Activated CD8-positive, alpha-beta memory T cell treated with anti-CD3 and anti-CD28 coated beads, Interleukin-2, amount 50 U/mL, for 24 hours (primary cell): Measurements from ENCODE around the gene ARHGAP33.

ENCODE experiments used
- DNase-seq: peaks from one replicate; pipeline ENCODE4 v3.0.0-alpha.2; 2020; ENCODE audit errors: extremely low read depth

The ARHGAP33 gene, protein sequence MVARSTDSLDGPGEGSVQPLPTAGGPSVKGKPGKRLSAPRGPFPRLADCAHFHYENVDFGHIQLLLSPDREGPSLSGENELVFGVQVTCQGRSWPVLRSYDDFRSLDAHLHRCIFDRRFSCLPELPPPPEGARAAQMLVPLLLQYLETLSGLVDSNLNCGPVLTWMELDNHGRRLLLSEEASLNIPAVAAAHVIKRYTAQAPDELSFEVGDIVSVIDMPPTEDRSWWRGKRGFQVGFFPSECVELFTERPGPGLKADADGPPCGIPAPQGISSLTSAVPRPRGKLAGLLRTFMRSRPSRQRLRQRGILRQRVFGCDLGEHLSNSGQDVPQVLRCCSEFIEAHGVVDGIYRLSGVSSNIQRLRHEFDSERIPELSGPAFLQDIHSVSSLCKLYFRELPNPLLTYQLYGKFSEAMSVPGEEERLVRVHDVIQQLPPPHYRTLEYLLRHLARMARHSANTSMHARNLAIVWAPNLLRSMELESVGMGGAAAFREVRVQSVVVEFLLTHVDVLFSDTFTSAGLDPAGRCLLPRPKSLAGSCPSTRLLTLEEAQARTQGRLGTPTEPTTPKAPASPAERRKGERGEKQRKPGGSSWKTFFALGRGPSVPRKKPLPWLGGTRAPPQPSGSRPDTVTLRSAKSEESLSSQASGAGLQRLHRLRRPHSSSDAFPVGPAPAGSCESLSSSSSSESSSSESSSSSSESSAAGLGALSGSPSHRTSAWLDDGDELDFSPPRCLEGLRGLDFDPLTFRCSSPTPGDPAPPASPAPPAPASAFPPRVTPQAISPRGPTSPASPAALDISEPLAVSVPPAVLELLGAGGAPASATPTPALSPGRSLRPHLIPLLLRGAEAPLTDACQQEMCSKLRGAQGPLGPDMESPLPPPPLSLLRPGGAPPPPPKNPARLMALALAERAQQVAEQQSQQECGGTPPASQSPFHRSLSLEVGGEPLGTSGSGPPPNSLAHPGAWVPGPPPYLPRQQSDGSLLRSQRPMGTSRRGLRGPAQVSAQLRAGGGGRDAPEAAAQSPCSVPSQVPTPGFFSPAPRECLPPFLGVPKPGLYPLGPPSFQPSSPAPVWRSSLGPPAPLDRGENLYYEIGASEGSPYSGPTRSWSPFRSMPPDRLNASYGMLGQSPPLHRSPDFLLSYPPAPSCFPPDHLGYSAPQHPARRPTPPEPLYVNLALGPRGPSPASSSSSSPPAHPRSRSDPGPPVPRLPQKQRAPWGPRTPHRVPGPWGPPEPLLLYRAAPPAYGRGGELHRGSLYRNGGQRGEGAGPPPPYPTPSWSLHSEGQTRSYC

DNA sequence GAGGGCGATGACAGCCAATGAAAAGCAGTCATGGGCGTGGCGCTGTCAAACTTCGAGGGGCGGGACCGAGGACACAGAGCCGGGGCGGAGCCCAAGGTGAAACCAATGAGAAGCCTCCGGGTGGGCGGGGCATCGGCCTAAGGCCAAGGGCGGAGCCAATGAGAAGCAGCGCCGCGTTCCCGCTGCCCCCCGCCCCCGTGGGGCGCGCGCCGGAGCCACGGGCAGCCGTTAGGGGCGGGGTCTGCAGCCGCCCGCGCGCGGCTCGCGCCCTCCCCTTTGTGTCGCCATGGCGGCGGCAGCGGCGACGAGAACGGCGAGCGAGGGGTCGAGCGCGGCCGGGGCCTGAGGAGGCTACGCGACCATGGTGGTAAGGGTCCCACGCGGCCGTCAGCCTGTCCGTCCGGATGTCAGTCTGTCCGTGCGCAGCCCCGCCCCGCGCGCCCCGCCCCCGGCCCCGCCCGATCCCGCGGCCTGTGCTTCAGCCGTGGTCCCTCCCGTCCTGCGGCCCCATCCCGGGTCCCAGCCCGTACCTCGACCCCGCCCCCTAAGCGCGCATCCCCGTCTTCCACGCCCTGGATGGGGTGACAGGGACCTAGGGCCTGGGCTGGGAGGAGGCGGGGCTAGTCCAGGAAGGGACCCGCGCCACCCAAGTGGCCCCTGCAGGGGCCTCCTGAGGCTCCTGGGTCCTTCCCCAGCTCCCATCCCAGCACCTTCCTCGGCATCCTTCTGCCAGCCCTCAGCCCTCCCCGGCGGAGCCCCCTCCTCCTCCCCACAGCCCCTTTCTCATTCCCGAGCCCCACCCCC is at the start of gene ARHGAP33:
ARHGAP33 (plus strand) TSS at position 267 of the 804 bp plus-strand sequence; CDS start at position 362, 95 bp downstream.
- DNase-seq, result peak; percentile 97

DNA sequence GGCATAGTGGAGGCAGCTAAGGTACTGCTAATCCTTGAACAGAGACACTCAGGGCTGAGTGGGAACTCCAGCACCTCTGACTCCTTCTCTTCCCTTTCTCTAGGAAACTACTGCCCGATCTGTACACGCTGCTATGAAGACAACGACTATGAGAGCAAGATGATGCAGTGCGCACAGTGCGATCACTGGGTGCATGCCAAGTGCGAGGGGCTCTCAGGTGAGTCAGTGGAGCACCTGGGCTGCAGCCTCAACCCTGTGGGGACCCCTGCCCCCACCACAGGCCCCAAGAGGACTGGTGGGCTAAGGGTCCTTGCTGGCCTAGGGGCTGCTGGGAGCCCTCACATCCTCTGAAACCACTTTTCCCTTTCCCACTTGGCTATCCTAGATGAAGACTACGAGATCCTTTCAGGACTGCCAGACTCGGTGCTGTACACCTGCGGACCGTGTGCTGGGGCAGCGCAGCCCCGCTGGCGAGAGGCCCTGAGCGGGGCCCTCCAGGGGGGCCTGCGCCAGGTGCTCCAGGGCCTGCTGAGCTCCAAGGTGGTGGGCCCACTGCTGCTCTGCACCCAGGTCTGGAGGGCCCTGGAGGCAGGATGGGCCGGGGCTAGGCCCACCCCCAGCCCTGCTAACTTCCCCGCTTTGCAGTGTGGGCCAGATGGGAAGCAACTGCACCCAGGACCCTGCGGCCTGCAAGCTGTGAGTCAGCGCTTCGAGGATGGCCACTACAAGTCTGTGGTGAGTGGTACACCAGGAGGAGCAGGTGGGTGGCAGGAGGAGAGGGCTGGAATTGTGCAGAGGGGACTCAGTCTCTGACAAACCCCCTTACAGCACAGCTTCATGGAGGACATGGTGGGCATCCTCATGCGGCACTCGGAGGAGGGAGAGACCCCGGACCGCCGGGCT is 48.1 kb upstream of the ARHGAP33 start:
- no peak for DNase-seq

DNA sequence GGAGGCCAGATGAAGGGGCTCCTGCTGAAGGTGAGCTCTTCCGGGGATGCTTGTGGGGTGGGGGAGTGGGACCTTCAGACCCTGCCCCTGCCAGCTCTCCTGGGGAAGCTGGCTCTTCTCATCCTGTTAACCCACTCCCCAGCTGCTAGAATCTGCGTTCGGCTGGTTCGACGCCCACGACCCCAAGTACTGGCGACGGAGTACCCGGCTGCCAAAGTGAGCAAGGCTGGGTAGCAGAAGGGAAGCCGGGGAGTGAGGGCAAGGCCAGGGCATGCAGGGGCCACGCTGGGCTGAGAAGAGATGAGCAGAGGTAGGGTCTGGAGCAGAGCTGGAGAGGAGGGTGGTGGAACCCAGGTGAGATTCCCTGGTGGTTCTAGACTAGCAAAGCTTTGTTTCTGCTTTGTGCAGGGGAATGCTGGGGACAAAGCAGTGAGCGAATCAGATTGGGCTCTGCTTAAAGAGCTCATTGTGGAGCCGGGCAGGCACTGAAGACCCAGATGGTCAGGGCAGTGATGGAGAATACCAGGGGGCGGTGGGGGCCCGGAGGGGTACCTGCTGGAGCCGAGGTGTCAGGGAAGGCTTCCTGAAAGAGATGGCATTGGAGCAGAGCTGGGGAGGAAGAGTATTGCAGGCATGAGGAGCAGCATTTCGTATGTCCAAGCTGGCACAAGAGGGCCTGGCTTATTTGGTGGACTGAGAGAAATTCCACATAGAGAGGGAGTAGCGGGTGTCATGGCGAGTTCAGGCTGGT is 47.2 kb upstream of the ARHGAP33 start:
- no peak for DNase-seq

DNA sequence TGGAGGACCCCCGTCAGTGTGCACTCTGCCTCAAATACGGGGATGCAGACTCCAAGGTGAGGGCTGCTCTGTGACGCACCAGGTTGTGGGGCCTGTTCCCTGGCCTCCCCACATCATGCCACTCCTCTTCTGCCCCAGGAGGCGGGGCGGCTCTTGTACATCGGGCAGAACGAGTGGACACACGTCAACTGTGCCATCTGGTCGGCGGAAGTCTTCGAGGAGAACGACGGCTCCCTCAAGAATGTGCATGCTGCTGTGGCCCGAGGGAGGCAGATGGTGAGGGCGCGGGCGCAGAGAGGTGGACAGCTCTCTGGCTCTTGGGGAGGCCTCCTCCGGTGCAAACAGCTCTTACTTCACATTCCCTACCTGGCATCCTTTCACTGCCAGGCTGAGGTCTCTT is 46.3 kb upstream of the ARHGAP33 start:
- DNase-seq, result no peak

DNA sequence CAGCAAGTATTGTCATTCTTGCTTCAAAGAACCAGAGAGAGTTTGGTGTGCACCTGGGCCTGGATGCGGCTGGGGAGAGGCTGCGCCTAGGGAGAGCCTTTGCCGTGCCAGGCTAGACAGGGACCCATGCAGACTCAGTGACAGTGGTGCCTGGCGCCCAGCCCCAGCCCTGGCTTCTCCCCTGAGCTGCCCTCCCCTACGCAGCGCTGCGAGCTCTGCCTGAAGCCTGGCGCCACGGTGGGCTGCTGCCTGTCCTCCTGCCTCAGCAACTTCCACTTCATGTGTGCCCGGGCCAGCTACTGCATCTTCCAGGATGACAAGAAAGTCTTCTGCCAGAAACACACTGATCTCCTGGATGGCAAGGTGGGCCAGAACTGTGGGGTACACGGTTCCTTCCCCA is 45.6 kb upstream of the ARHGAP33 start:
- DNase-seq, result no peak

DNA sequence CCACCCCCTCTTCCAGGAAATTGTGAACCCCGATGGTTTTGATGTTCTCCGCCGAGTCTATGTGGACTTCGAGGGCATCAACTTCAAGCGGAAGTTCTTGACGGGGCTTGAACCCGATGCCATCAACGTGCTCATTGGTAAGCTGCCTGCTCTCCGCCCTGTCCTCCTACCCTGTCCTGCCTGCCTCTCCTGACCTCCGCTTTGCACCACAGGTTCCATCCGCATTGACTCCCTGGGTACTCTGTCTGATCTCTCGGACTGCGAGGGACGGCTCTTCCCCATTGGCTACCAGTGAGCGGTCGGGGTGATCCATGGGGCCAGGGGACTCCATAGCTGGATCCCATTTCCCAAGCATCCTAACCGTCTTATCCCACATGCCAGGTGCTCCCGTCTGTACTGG is 45.0 kb upstream of the ARHGAP33 start:
- DNase-seq, result no peak

DNA sequence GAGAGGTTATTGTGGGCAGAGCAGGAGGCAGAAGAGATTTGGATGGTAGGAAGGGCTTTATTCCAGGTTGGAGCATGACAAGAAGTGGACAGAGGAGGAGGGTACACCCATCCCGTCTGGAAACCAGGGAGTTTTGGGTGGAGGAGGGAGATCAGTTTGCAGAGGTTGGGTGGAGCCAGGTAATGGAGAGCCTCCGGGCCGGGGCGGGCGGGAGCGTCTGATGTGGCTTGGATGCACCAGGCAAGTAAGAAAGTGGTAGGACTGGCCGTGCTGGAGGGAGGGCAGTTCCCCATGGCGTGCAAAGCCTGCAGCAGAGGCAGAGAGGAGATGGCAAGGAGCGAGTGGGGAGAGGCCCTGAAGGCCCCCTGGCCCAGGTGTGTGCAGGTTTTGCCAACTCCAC is 44.0 kb upstream of the ARHGAP33 start:
- no peak for DNase-seq

DNA sequence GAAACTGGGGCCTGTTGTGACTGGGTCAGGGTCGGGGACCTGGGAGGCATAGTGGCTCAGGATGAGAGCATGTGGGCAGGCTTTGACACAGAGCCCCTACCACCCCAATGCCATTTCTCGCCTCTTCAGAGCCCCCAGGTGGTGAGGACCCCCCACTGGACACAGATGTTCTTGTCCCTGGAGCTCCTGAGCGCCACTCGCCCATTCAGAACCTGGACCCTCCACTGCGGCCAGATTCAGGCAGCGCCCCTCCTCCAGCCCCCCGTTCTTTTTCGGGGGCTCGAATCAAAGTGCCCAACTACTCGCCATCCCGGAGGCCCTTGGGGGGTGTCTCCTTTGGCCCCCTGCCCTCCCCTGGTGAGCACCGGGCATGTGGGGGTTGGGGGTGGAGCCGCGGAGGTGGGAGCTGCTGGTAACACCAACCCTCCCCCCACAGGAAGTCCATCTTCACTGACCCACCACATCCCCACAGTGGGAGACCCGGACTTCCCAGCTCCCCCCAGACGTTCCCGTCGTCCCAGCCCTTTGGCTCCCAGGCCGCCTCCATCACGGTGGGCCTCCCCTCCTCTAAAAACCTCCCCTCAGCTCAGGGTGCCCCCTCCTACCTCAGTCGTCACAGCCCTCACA is 43.5 kb upstream of the ARHGAP33 start:
- DNase-seq, result no peak

DNA sequence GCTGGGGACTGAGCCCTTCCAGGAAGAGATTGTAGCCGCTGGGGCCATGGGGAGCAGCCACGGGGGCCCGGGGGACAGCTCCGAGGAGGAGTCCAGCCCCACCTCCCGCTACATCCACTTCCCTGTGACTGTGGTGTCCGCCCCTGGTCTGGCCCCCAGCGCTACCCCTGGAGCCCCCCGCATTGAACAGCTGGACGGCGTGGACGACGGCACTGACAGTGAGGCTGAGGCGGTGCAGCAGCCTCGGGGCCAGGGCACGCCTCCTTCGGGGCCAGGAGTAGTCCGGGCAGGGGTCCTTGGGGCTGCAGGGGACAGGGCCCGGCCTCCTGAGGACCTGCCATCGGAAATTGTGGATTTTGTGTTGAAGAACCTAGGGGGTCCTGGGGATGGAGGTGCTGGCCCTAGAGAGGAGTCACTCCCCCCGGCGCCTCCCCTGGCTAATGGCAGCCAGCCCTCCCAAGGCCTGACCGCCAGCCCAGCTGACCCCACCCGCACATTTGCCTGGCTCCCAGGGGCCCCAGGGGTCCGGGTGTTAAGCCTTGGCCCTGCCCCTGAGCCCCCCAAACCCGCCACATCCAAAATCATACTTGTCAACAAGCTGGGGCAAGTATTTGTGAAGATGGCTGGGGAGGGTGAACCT is 42.7 kb upstream of the ARHGAP33 start:
- no peak for DNase-seq

DNA sequence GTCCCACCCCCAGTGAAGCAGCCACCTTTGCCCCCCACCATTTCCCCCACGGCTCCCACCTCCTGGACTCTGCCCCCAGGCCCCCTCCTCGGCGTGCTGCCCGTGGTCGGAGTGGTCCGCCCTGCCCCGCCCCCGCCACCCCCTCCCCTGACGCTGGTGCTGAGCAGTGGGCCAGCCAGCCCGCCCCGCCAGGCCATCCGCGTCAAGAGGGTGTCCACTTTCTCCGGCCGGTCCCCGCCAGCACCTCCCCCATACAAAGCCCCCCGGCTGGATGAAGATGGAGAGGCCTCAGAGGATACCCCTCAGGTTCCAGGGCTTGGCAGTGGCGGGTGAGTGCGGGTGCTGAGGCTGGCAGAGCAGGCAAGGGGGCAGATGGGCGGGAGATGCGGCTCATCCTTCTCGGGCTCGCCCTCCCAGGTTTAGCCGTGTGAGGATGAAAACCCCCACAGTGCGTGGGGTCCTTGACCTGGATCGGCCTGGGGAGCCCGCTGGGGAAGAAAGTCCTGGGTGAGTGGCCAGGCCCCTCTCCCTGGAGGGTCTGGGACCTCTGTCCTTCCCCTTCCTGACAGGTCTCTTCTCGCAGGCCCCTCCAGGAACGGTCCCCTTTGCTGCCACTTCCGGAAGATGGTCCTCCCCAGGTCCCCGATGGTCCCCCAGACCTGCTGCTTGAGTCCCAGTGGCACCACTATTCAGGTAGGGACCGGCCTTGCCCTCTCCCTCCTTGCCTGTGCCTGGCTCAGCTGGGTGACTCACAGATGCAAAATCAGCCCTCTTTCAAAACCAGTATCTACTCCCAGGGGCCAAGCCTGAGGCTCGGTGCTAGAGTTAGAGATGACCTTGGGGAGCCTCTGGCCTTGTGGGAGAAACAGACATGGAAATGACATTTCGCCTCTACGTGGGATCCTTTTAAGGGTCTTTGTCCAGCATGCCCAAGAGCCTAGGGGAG is 41.9 kb upstream of the ARHGAP33 start:
- DNase-seq, result no peak

DNA sequence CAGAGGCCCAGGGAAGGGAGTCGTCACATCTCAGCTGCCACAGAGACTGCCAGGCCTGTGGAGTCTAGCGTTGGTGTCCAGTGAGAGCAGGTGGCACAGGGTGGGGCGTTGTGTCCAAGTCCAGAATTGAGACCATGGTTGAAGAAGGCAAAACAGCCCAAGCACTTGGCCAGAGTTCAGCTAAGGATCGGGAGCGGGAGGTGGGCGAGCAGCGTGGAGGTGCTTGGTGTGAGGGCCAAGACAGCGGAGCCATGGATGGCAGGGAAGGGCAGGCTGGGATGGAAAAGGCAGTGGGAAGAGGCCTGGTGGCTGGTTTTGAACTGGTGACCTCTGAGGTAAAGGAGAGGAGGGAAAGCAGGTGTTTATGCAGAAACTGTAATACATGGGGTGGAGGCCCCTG is 41.1 kb upstream of the ARHGAP33 start:
- DNase-seq, result no peak

DNA sequence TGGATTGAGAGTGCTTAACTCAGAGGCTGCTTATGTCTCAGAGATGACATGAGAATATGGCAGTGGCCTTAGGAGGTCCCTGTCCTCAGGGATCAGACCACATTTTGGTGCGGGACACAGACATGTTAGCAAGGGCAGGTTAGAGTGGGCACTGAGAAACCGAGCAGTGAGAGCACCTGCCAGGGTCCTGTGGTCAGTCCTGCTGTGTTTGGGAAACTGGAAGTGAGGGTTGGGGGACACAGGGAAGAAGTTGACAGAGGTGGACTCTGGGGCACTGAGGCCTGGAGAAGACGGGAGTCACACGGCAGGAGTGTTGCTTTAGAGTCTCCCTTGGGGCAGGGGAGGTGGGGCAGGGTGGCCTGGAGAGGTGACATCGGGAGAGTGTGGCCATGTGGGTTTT is 40.5 kb upstream of the ARHGAP33 start:
- DNase-seq, result no peak

DNA sequence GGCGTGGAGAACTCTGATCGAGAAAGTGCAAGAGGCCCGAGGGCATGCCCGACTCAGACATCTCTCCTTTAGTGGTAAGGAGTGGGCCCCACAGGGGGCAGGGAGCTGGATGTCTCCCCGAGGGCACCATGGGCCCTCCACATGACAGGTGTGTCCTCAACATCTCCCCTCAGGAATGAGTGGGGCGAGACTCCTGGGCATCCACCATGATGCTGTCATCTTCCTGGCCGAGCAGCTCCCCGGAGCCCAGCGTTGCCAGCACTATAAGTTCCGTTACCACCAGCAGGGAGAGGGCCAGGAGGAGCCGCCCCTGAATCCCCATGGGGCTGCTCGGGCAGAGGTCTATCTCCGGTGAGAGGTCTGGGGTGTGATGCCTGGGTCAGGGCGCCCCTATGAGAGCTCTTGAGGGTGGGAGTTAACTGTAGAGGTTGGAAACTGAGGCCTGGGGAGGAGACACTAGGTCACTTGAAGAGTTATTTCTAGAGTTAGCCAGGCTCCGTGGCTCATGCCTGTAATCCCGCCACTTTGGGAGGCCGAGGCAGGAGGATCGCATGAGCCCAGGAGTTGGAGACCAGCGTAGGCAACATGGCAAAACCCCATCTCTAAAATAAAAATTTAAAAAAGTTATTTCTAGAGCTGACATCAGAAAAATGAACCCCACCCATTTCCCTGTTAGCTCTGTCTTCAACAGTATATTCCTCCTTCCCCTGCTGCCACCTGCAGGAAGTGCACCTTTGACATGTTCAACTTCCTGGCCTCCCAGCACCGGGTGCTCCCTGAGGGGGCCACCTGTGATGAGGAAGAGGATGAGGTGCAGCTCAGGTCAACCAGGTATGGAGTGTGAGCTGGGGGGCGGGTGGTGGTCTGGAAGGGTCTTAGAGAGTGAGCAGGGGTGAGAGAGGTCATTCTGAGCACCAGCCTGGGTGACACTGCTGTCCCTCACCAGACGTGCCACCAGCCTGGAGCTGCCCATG is 38.2 kb upstream of the ARHGAP33 start:
- no peak for DNase-seq

DNA sequence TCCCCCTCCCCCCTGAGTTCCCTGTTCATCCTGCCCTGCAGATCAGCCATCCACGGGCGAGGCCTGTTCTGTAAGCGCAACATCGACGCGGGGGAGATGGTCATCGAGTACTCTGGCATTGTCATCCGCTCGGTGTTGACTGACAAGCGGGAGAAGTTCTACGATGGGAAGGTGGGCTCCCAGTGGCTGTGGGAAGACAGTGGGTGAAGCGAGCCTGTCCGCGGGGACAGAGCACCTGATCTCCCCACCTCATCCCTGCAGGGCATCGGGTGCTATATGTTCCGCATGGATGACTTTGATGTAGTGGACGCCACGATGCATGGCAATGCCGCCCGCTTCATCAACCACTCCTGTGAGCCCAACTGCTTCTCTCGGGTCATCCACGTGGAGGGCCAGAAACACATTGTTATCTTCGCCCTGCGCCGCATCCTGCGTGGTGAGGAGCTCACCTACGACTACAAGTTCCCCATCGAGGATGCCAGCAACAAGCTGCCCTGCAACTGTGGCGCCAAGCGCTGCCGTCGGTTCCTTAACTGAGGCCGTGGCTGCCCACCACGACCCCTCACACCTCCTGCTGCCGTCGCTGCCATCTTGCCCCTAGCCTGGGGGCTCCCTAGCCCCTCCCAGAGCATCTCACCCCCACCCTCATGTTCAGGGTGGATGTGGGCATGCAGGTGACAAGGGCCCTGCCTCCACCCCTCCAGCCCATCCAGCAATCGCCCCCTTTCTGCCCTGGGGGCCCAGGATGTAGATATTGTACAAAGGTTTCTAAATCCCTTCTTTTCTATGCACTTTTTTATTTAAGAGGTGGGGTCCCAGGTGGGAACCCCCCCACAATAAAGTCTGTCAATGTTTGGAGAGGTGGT is 37.1 kb upstream of the ARHGAP33 start:
- no peak for DNase-seq

DNA sequence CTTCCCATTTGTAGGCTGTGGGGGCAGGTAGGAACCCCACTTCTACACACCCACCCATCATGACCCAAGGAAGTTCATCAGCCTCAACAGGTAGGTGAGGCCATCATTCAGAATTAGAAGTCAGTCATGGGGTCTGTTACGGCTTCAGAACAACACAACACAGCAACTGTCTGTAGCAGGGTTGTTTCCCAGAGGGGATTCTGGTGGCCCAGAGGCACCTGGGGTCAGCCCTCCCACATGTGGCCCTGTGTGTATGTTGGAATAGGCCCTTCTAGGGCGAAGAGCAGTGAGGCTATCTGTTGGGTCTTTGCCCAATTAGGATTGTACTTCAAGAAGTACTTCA is 36.5 kb upstream of the ARHGAP33 start:
- DNase-seq, result no peak
